ENCODE measurements around the gene L2HGDH. TPM values are rescaled to one million over a fixed set of nuclear protein-coding genes. Genes with fewer than 3 reads are reported as not detected.

Gene L2HGDH
- total RNA-seq, 1 experiment from 2014 or later, result 16.9 TPM

GRCh38 chr14:50210074-50210473 is 102.0 kb downstream of the L2HGDH start (continued):
- TF ChIP-seq ZBTB33 (IDR thresholded peaks at IDR 0.05; ENCODE audit: extremely low read depth, insufficient replicate concordance, low read length), result no peak
- TF ChIP-seq ZFX (IDR thresholded peaks at IDR 0.05), result no peak
- no peak for TF ChIP-seq SIN3A (IDR thresholded peaks at IDR 0.05; ENCODE audit: low read depth)
- no peak for TF ChIP-seq FOSL1 (IDR thresholded peaks at IDR 0.05; ENCODE audit: low read depth)
- no peak for TF ChIP-seq CTCF (IDR thresholded peaks at IDR 0.05 in 2 of 3, conservative IDR thresholded peaks at IDR 0.05 in 1 of 3; ENCODE audit: borderline replicate concordance in 1 of 3, insufficient read depth in 1 of 3, low read depth in 2 of 3, low read length in 2 of 3)
- no peak for TF ChIP-seq EZH2 (IDR thresholded peaks at IDR 0.05)
- TF ChIP-seq CEBPB (IDR thresholded peaks at IDR 0.05; ENCODE audit: low read depth), result no peak
- no peak for TF ChIP-seq SP1 (IDR thresholded peaks at IDR 0.05; ENCODE audit: low read depth)
- no peak for TF ChIP-seq JUND (IDR thresholded peaks at IDR 0.05)

DNA sequence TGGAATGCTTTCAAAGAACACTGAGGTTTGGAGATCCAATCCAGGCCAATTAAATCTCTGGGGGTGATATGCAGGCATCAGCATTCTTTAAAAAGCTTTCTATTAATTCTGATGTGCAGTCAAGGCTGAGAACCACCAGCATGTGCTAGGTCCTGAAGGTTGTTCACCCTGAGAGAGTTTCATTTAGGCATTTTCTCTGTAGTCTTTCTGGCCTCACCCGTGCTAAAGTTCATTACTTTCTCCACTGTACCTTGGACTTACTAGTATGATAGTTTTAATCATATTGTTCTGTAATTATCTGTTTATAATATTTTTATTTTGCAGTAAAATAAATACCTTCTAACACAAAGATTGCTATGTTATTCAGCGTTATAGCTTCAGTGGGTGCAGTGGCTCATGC is 113.5 kb downstream of the L2HGDH start:
- intact Hi-C loops (cut with micrococcal nuclease), result no loop called here
- BruUV-seq (replicated peaks), result no TSS peak
- TF ChIP-seq SP1 (IDR thresholded peaks at IDR 0.05; ENCODE audit: low read depth) (no peak), POLR2AphosphoS5 (IDR thresholded peaks at IDR 0.05; ENCODE audit: low read depth, low read length) (no peak), REST (IDR thresholded peaks at IDR 0.05; ENCODE audit: low read depth) (no peak), SIN3A (IDR thresholded peaks at IDR 0.05; ENCODE audit: low read depth) (no peak), CTCF (IDR thresholded peaks at IDR 0.05 in 2 of 3, conservative IDR thresholded peaks at IDR 0.05 in 1 of 3; ENCODE audit: borderline replicate concordance in 1 of 3, insufficient read depth in 1 of 3, low read depth in 2 of 3, low read length in 2 of 3) (no peak), MAX (IDR thresholded peaks at IDR 0.05) (no peak), CBX3 (IDR thresholded peaks at IDR 0.05; ENCODE audit: low read depth) (no peak), RAD21 (IDR thresholded peaks at IDR 0.05; ENCODE audit: low read depth) (no peak), ATF3 (IDR thresholded peaks at IDR 0.05) (no peak), ELF1 (IDR thresholded peaks at IDR 0.05; ENCODE audit: borderline replicate concordance, low read depth) (no peak)

More for the DNA sequence above, 113.5 kb downstream of the L2HGDH start:
- Histone ChIP-seq H3K9ac (ENCODE audit: low read length) (no peak overlapping the region), H2AFZ (ENCODE audit: low read depth, low read length, poor library complexity, severe bottlenecking) (no peak overlapping the region), H3K36me3 (ENCODE audit: control insufficient read depth in 1 of 2, insufficient read depth in 2 of 2, low read length in 2 of 2) (no peaks in the 10 kb centered on the region), H3K9me3 (ENCODE audit: control insufficient read depth in 1 of 2, insufficient read depth in 1 of 2, low read depth in 1 of 2, low read length in 2 of 2) (no peaks in the 10 kb centered on the region), H3K4me3 (replicated peaks in 1 of 2; ENCODE audit: low read depth in 1 of 2, low read length in 2 of 2) (no peak overlapping the region), H4K20me1 (ENCODE audit: insufficient read depth) (no peaks in the 10 kb centered on the region), H3K9me2 (ENCODE audit: insufficient read depth) (no peaks in the 10 kb centered on the region), H3K27ac (ENCODE audit: low read depth, low read length) (no peak overlapping the region), H3K79me2 (ENCODE audit: insufficient read depth, low read length) (no peaks in the 10 kb centered on the region), H3K4me1 (ENCODE audit: control insufficient read depth in 1 of 2, insufficient read depth in 2 of 2, low read length in 2 of 2) (no peaks in the 10 kb centered on the region), H3K4me2 (ENCODE audit: low read length) (no peak overlapping the region), H3K27me3 (ENCODE audit: insufficient read depth, low read length) (no peaks in the 10 kb centered on the region)
- no peak for ATAC-seq
- ChIA-PET RAD21 (ENCODE audit: low non-redundant PET in 1 of 2, low total read pairs in 2 of 2, uncharacterized antibody in 2 of 2, unreplicated experiment in 2 of 2) (no interaction called here), POLR2A (no interaction called here), CTCF (no interaction called here)
- no peak for DNase-seq (ENCODE audit: low read depth, low spot score)

Data from HCT116 (cell line).